Measurements from ENCODE around the gene GSTA2.
"Not testable (repeated sequence)": the region's sequence is repeated elsewhere in the genome, so short reads cannot be mapped to it uniquely, and the experiment has no call there.

GSTA2 gene

DNA sequence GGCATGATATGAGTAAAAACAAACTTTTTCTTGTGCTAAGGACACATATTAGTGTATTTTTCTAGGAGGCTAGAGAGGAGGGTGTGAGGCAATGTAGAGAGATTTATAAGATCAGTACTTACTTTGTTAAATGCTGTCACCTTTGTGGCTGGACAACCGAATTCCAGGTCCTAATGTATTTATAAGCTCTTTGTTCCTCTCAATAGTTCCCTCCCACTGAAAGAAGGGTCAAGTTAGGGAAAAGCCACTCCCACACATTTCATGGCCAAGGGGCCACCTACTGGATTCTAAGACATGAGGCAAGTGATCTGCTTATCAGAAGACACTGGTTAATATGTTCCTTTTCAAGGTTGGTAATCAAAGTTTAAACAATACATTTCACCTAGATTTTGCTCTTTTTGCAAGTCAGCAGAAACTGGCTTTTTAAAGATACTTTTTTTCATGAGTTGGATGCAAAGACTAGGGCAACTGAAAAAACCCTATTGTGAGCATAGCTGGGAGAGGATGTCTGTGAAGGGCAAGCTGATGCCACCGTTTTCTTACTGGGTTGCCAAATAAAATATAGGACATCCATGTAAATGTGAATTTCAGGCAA lies at the start of gene GSTA2:
Gene GSTA2 (minus strand): TSS at position 154 of the 595 bp plus-strand sequence. CDS start 5,528 bp downstream, outside the sequence.
- peak in 1 of 3 experiments; percentile 10 for DNase-seq

DNA sequence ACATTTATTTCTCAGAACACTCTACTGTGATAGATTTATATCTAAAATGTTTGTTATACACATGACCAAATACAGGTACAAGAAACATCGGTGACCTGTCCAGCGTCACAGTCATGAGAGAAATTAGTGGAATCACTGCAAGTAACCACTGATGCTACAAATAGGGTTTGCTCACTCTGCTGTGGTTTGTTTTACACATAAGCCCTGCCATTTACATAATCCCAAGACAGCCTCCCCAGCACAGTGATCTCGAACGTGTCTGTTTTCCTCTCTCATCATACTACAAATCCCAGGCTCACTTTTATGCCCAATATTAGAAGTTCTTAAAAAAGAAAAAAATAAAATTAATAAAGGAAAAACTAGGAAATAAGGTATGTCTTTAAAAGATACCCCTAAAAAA lies 46.5 kb upstream of the GSTA2 start:
- DNase-seq: not testable (repeated sequence)

DNA sequence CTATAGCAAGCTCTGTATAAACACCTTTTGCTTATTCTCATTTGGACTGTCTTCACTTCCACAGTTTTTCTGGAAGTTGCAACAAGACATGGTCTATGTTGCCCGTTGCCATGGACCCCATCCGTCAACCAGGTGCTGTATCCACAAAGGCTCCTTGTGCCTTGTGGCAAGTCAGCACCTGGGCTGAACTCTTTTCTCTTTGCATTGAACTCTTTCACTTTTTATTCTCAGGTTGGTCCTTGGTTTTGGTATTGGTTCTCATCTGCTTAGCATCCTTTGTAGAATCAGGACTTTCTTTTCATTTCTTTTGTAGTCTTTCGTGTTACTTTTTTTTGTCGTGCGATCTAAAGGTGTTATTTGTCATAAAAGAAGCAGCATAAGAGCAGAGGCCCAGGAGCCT lies 45.4 kb upstream of the GSTA2 start:
- no peak for DNase-seq

DNA sequence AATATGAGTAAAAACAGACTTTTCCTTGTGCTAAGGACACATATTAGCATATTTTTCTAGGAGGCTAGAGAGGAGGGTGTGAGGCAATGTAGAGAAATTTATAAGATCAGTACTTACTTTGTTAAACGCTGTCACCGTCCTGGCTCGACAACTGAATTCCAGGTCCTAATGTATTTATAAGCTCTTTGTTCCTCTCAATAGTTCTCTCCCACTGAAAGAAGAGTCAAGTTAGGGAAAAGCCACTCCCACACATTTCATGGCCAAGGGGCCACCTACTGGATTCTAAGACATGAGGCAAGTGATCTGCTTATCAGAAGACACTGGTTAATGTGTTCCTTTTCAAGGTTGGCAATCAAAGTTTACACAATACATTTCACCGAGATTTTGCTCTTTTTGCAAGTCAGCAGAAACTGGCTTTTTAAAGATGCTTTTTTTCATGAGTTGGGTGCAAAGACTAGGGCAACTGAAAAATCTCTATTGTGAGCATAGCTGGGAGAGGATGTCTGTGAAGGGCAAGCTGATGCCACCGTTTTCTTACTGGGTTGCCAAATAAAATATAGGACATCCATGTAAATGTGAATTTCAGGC lies 40.5 kb upstream of the GSTA2 start, which contains the start of gene GSTA1:
Gene GSTA1 (minus strand): TSS at position 149 of the 588 bp plus-strand sequence. CDS start 4,549 bp downstream, outside the sequence.
- not testable (repeated sequence) for DNase-seq

DNA sequence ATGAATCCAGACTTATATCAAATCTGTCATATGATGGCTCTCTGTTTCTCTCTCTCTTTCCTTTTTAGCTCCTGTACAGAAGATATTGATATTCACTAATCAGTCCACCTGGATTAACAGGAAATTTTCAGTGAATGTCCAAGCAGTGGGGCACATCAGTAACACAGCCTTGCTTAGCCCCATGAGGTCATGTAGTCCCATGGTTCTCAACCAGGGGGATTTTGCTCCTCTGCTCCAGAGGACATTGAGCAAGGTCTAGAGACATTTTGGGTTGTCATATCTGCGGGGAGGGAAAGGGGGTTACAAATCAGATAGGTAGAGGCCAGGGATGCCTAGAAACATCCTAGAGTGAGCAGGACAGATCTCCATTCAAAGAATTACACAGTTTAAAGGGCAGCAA lies 39.5 kb upstream of the GSTA2 start:
- no peak for DNase-seq

DNA sequence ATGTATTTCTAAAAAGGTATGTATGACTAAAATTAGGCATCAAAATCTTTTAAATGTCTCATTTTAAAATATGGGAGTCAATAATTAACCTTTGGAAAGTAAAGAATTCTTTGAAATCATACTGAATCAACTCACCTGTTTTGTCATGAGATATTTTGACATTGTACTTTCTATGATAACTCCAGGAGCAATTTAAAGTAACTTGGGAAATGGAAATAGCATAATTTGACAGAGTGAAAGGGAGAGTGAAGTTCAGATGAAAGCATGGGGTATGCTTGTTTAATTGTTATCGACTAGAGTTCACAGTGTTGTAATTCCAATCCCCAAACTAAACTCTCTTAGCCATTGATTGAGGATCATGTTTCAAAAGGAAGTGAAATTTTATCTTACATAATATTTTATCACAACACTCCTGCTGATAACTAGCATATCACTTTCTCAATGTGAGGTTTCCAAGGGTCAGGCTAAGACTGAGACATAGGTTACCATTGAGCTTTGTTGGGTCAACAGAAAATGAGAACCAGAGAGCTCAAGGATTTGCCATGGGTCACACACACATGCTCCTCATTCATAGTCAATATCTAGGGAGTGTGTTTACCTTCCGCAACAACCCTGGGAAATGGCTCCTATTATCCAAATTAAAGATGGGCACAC lies 38.0 kb upstream of the GSTA2 start:
- DNase-seq: no peak

DNA sequence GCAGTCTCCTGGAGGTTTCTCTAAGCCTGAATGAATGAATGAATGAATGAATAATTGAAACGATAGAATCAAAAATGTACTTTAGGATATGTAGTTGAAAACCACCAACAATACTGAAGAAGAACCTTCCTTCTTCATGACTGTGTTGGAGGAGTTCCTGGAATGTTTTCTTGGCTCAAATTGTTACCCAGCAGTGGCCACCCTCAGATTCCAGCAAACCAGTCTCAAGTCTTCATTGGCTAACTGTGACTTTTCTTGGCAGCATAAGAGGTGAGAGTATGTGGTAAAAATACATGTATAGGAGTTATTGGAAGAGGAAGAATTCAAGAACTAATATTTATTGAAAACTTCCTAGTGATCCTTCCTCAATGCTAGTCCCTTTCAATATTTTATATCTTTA lies 36.0 kb upstream of the GSTA2 start:
- DNase-seq: not testable (repeated sequence)

DNA sequence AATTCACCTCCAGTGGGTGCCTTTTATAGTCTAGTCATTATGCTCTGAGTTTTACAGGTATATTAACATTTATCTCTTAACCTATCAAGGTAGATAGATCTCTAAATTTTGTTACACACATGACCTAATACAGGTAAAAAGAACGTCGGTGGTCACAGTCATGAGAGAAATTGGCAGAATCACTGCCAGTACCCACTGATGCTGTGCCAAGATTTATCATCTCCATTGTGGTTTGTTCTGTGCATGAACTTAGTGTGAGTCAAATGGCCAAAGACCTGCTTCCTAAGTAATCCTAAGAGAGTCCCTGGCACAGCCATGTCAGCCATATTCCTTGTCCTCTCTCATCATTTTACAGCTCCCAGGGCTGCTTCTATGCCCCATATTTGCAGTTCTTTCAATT lies 31.1 kb upstream of the GSTA2 start:
- DNase-seq: not testable (repeated sequence)

DNA sequence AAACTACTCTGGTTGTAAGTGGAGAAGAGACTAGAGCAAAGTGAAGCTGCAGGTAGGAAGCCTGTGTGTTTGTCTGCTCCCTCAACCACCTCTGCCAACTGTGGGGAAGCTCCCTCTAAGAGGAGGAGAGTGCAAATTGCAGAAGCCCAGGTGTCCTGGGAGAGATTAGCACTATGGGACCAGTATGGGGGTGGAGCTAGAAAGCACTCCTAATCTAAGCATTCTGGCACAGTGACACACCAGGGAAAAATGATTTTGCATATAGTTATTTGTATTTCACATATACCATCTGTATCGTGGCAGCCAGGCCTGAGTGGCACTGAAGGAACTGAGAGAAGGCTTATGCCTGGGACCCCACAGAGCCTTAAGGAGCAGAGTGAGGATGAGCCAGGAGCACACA lies 27.6 kb upstream of the GSTA2 start:
- DNase-seq: no peak

DNA sequence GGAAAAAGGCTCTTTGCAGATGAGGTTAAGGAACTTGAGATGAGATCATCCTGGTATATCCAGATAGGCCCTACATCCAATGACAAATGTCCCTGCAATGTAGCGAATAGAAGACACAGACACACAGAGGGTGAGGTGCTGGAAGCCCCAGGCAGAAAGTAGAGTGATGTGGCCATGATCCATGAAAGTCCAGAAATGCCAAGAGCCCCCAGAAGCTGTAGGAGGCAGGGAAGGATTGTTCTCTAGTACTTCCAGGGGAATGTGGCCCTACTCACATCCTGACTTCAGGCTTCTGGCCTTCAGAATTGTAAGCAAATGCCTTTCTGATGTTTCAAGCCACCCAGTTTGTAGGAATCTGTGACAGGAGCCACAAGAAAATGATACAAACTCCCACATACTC lies 26.4 kb upstream of the GSTA2 start:
- not testable (repeated sequence) for DNase-seq

DNA sequence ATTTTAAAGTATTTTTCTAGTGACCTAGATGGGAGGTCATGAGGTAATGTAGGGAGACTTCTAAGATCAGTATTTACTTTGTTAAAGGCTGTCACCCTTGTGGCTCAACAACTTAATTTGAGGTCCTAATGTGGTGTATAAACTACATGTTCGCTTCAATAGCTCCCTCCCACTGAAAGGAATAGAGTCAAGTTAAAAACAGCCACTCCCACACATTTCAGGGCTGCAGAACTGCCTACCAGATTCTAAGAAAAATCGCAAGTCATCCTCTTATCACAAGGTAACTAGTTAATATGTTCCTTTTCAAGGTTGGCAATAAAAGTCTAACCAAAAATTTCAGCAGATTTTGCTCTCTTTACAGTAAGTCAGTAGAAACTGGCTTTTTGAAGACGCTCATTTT lies 25.2 kb upstream of the GSTA2 start:
- no peak for DNase-seq

DNA sequence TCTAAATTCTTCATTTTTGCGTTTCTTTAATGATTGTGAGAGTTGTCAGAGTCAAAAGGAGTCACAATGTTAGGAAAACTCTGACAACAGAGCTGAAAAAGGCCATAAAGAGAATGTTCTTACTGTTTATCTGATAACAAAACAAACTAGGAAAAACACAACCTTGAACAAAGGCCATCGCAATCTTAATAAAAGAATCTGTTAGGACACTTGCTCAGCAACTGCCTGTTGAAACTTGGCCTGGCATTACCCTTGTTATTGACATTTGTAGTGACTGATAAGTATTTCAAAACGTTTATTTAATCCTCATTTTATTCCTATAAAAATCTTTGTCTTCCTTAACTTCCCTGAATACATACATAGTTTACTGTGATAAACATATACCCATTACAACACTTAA lies 24.6 kb upstream of the GSTA2 start:
- no peak for DNase-seq

DNA sequence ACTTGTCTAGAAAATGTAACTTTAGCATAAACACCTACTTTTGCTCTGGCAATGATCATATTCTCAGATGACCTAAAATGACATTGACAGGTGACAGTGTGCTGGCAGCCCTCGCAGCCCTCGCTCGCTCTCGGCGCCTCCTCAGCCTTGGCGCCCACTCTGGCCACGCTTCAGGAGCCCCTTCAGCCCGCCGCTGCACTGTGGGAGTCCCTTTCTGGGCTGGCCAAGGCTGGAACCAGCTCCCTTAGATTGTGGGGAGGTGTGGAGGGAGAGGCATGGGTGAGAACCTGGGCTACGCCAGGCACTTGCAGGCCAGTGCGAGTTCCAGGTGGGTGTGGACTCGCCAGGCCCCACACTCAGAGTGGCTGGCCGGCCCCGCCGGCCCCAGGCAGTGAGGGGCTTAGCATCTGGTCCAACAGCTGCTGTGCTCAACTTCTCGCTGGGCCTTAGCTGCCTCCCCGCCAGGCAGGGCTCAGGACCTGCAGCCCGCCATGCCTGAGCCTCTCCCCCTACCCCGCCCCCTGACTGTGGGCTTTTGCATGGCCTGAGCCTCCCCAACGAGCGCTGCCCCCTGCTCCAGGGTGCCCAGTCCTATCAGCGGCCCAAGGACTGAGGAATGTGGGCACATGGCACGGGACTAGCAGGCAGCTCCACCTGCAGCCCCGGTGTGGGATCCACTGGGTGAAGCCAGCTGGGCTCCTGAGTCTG lies 23.1 kb upstream of the GSTA2 start:
- DNase-seq: no peak

DNA sequence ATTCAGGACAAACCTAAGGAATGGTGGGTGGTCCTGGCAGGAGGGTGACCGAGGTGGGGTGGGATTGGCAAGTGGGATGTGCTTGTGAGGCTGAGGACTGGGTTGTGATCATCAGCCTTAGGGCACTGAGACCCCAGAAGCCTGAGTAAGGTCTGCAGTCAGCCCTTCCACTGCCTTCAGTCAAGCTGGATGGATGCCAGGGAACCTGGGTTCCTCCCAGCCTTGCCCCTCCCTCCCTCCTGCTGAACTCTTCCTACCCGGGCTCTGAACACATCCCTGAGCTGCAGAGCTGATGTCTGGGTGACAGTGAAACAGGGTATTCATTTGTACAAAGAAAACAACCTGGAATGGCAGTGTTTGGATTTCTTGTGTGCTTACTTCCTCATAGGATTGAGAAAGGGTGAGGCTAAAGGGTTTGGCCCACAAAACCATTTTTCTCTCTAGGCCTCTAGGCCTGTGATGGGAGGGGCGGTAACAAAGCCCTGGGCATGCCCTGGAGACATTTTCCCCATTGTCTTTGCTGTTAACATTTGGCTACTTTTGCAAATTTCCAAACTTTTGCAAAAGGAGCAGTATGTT lies 19.5 kb upstream of the GSTA2 start:
- DNase-seq: peak in 1 of 3 experiments; percentile 3

DNA sequence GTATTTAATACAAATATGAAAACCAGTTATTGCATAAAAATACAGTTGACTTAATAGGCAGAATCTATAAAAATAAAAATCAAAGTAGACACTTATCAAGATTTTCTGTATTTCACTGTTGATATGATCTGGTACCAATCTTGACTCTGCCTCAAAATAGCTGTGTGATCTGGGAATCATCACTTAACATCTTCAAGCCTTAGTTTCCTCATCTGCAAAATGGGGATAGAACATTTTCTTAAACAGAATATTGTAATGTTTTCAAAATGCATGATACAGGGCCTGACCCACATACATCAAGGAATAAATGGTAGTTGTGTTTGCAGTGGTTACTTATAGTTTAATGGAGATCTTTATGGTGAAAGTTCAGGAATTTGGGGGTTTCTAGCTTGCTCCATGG lies 18.9 kb upstream of the GSTA2 start:
- not testable (repeated sequence) for DNase-seq

DNA sequence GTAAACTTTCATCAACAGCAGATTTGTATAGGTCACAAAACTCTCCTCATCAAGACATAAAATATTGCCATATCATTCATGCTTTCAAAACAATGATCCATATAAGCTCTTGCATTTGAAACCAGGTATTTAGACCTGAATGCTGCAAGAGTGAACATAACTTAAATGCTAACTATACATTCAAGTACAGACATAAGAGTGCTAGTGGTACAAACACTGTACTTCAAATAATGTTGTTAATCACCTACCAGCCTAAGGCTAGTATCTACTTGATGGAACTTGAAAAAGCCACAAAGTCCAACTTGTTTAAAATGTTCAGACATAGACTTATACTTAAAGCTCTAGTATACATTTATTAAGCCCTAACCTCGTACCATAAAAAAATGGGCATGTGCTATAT lies 16.0 kb upstream of the GSTA2 start:
- DNase-seq: peak in 1 of 3 experiments; percentile 9

DNA sequence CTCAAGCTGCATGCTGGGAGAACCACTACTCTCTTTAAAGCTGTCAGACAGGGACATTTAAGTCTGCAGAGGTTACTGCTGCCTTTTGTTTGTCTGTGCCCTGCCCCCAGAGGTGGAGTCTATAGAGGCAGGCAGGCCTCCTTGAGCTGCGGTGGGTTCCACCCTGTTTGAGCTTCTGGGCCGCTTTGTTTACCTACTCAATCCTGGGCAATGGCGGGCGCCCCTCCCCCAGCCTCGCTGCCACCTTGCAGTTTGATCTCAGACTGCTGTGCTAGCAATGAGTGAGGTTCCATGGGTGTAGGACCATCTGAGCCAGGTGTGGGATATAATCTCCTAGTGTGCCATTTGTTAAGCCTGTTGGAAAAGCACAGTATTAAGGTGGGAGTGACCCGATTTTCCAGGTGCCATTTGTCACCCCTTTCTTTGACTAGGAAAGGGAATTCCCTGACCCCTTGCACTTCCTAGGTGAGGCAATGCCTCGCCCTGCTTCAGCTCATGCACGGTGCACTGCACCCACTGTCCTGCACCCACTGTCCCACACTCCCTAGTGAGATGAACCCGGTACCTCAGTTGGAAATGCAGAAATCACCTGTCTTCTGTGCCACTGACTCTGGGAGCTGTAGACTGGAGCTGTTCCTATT lies 13.6 kb upstream of the GSTA2 start:
- DNase-seq: not testable (repeated sequence)

DNA sequence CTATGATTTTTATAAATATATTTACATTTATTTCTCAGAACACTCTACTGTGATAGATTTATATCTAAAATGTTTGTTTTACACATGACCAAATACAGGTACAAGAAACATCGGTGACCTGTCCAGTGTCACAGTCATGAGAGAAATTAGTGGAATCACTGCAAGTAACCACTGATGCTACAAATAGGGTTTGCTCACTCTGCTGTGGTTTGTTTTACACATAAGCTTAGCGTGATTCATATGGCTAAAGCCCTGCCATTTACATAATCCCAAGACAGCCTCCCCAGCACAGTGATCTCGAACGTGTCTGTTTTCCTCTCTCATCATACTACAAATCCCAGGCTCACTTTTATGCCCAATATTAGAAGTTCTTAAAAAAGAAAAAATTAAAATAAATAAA lies 6.1 kb upstream of the GSTA2 start:
- peak in 1 of 3 experiments; percentile 25 for DNase-seq

DNA sequence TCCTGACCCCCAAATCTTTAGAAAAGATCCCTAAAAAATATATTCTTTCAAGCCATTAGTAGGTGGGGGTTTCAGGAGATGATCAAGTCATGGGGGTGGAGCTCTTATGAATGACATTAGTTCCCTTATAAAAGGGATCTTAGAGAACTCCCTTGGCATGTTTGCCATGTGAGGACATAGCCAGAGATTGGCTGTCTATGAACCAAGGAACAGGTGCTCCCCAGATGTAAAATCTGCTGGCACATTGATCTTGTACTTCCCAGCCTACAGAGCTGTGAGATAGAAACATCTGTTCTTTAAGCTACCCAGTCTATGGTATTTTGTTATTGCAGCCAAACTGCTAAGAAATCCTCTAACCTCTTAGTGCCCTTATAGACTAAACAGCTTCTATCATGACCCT lies 4.4 kb upstream of the GSTA2 start:
- not testable (repeated sequence) for DNase-seq

DNA sequence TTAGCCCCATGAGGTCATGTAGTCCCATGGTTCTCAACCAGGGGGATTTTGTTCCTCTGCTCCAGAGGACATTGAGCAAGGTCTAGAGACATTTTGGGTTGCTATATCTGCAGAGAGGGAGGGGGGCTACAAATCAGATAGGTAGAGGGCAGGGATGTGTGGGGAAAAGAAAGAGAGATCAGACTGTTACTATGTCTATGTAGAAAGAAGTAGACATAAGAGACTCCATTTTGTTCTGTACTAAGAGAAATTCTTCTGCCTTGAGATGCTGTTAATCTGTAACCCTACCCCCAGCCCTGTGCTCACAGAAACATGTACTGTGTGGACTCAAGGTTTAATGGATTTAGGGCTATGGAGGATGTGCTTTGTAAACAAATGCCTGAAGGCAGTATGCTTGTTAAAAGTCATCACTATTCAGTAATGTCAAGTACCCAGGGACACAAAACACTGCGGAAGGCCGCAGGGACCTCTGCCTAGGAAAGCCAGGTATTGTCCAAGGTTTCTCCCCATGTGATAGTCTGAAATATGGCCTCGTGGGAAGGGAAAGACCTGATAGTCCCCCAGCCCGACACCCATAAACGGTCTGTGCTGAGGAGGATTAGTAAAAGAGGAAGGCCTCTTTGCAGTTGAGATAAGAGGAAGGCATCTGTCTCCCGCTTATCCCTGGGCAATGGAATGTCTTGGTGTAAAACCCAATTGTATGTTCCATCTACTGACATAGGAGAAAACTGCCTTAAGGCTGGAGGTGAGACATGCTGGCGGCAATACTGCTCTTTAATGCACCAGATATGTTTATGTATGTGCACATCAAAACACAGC lies 1.4 kb downstream of the GSTA2 start:
- DNase-seq: peak in 1 of 3 experiments; percentile 24

DNA sequence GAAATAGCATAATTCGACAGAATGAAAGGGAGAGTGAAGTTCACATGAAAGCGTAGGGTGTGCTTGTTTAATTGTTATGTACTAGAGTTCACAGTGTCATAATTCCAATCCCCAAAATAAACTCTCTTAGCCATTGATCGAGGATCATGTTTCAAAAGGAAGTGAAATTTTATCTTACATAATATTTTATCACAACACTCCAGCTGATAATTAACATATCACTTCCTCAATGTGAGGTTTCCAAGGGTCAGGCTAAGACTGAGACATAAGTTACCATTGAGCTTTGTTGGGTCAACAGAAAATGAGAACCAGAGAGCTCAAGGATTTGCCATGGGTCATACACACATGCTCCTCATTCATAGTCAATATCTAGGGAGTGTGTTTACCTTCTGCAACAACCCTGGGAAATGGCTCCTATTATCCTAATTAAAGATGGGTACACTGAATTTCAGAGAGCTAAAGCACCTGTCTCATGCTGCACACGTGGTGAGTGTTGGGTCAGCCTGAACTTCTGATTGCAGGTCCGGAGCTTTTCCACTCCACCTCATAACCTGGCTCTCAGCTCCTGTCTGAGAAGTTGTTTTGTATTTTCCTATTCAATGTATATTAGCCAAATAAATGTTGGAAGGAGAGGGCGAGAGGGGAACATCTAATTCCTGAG lies 3.0 kb downstream of the GSTA2 start:
- peak in 2 of 3 experiments; percentile 10 to 62 for DNase-seq
